Endothelial cell of umbilical vein (primary cell): ENCODE measurements around the gene ANO7. TPM values are rescaled to one million over a fixed set of nuclear protein-coding genes. Genes with fewer than 3 reads are reported as not detected.

Source experiments
- BruUV-seq: library from RNA; stranded (reverse); fragments of 400-500 nt; replicated peaks from 2 replicates; lab custom pipeline; 2021; lab: Mats Ljungman, UMichigan
- CTCF ChIA-PET: fragments of 300-600, 350-600 bp; sonication (Branson Sonifier 250); formaldehyde crosslinking; loops from one replicate; lab custom pipeline; 2021; ENCODE audit warnings: antibody characterized with exemption, inconsistent platforms; lab: Charles Lee
- POLR2A ChIA-PET: fragments of 300-600, 350-600 bp; sonication (Branson Sonifier 250); formaldehyde crosslinking; loops from one replicate; lab custom pipeline; 2021; ENCODE audit warnings: antibody characterized with exemption, inconsistent platforms; lab: Charles Lee
- DNase-seq: peaks from one replicate; pipeline ENCODE4 v3.0.0-alpha.2; 2011; ENCODE audit warnings: low read depth, low spot score
- FAIRE-seq: peaks from 2 replicates; lab custom pipeline; 2011; peaks lifted over from hg19 to GRCh38; lab: Jason Lieb, UNC
- H2AFZ ChIP-seq: 2 replicates; pipeline ENCODE4 v1.6.0; 2012; ENCODE audit warnings: low read depth, low read length, control low read depth, inconsistent platforms
- H3K27ac ChIP-seq: 2 replicates; pipeline ENCODE4 v1.5.1; 2011; ENCODE audit warnings: low read depth, mild to moderate bottlenecking, control low read depth, low read length, moderate library complexity; ENCODE audit not compliant: insufficient read depth
- H3K27me3 ChIP-seq, 2 experiments: 2 replicates each; pipeline versions ENCODE4 v1.6.0 to v1.6.1; 2011; ENCODE audit warnings: low read length in 2 of 2, mixed read lengths in 1 of 2; ENCODE audit not compliant: control insufficient read depth in 2 of 2, insufficient read depth in 2 of 2
- H3K36me3 ChIP-seq, 2 experiments: 2 replicates in 1 of 2; 3 replicates in 1 of 2; pipeline ENCODE4 v1.5.1; 2011; ENCODE audit warnings: low read length in 2 of 2, mild to moderate bottlenecking in 1 of 2, moderate library complexity in 1 of 2; ENCODE audit not compliant: control insufficient read depth in 2 of 2, insufficient read depth in 2 of 2; ENCODE audit errors: extremely low read depth in 1 of 2
- H3K4me1 ChIP-seq: 3 replicates; pipeline ENCODE4 v1.5.1; 2011; ENCODE audit warnings: mild to moderate bottlenecking, low read length; ENCODE audit not compliant: control insufficient read depth, insufficient read depth; ENCODE audit errors: extremely low read depth
- H3K4me2 ChIP-seq: 2 replicates; pipeline ENCODE4 v1.6.1; 2011; ENCODE audit warnings: low read length, control low read depth, mixed read lengths; ENCODE audit not compliant: insufficient read depth
- H3K4me3 ChIP-seq, 3 experiments: fragments of 200-600 bp in 1 of 3; sonication (generic), shearing (Covaris generic) in 1 of 3; replicated peaks in 1 of 3; 2 replicates each; pipeline ENCODE4 v1.5.1; 2011 to 2016; ENCODE audit warnings: control low read depth in 3 of 3, low read length in 3 of 3, mild to moderate bottlenecking in 2 of 3, inconsistent platforms in 1 of 3, low read depth in 1 of 3, moderate library complexity in 1 of 3; ENCODE audit not compliant: insufficient read depth in 1 of 3
- H3K79me2 ChIP-seq: 2 replicates; pipeline ENCODE4 v1.6.0; 2012; ENCODE audit warnings: low read length, inconsistent platforms; ENCODE audit not compliant: control insufficient read depth, insufficient read depth
- H3K9ac ChIP-seq: replicated peaks from 2 replicates; pipeline ENCODE3; 2011; ENCODE audit warnings: low read length, control low read depth; ENCODE audit not compliant: insufficient read depth; ENCODE audit errors: extremely low read depth
- H3K9me1 ChIP-seq: replicated peaks from 3 replicates; pipeline ENCODE4 v1.6.0; 2011; ENCODE audit warnings: mild to moderate bottlenecking, low read length; ENCODE audit not compliant: control insufficient read depth, insufficient read depth; ENCODE audit errors: extremely low read depth
- H3K9me3 ChIP-seq: replicated peaks from 2 replicates; pipeline ENCODE4 v1.5.1; 2012; ENCODE audit warnings: low read length, inconsistent platforms; ENCODE audit not compliant: control insufficient read depth, insufficient read depth
- H4K20me1 ChIP-seq: replicated peaks from 2 replicates; pipeline ENCODE3; 2011; ENCODE audit warnings: mild to moderate bottlenecking, low read length; ENCODE audit not compliant: control insufficient read depth, insufficient read depth; ENCODE audit errors: extremely low read depth
- CTCF ChIP-seq, 2 donors: IDR thresholded peaks; 1 replicate in 1 of 2; 2 replicates in 1 of 2; pipeline ENCODE4 v1.5.1; 2011; ENCODE audit warnings: low read length in 2 of 2, mild to moderate bottlenecking in 2 of 2, moderate library complexity in 2 of 2, control low read depth in 1 of 2, inconsistent platforms in 1 of 2, low read depth in 1 of 2; ENCODE audit not compliant: insufficient read depth in 1 of 2; ENCODE audit errors: extremely low read depth in 1 of 2
- EZH2 ChIP-seq: IDR thresholded peaks from 2 replicates; pipeline ENCODE4 v1.6.1; 2012; ENCODE audit warnings: borderline replicate concordance, low read depth, mild to moderate bottlenecking, moderate library complexity, low read length, inconsistent platforms; ENCODE audit not compliant: severe bottlenecking
- FOS ChIP-seq: IDR thresholded peaks from 2 replicates; pipeline ENCODE4 v1.6.1; 2011; ENCODE audit warnings: mild to moderate bottlenecking, low read length, moderate library complexity, borderline replicate concordance; ENCODE audit not compliant: insufficient read depth
- GATA2 ChIP-seq: IDR thresholded peaks from 2 replicates; pipeline ENCODE4 v1.7.0; 2011; ENCODE audit warnings: low read depth, mild to moderate bottlenecking, moderate library complexity, mixed read lengths, low read length; ENCODE audit not compliant: insufficient read length, insufficient read depth
- JUN ChIP-seq: IDR thresholded peaks from 2 replicates; pipeline ENCODE4 v1.6.1; 2011; ENCODE audit warnings: borderline replicate concordance, low read depth; ENCODE audit not compliant: insufficient read length, insufficient read depth
- MAX ChIP-seq: IDR thresholded peaks from 2 replicates; pipeline ENCODE4 v1.6.1; 2011; ENCODE audit not compliant: insufficient read depth, insufficient read length
- MYC ChIP-seq: IDR thresholded peaks from one replicate; pipeline ENCODE4 v1.6.1; 2011; ENCODE audit warnings: mild to moderate bottlenecking, low read depth, low read length
- POLR2A ChIP-seq: IDR thresholded peaks from 2 replicates; pipeline ENCODE4 v1.6.1; 2012; ENCODE audit warnings: low read depth, mild to moderate bottlenecking, control low read depth, low read length
- POLR2AphosphoS5 ChIP-seq: IDR thresholded peaks from 2 replicates; pipeline ENCODE4 v1.6.1; 2012; ENCODE audit warnings: low read depth, mild to moderate bottlenecking, control low read depth, low read length, moderate library complexity; ENCODE audit not compliant: insufficient read depth
- dilution Hi-C: fragments of 300-500 bp; cut with MboI; formaldehyde crosslinking; loops from one replicate; pipeline ENCODE4 v1.15.0; 2019; ENCODE audit warnings: low sequenced_read_pairs; ENCODE audit not compliant: extremely low pct_ligation_motif_present
- intact Hi-C: fragments of 100-400 bp; cut with micrococcal nuclease; formaldehyde crosslinking; loops from one replicate; pipeline ENCODE4 v1.10.0; 2022
- polyA plus RNA-seq, 4 experiments: library from polyadenylated mRNA; depleted of rRNA in 3 of 4; stranded (reverse) in 3 of 4; unstranded in 1 of 4; fragments of >200 nt; gene quantifications; 2 replicates each; pipeline versions ENCODE4 v1.2.1 to v1.2.3, GENCODE V29; 2011 to 2012; ENCODE audit warnings: missing spikeins in 1 of 4
- total RNA-seq: library from RNA; stranded (reverse); gene quantifications from 2 replicates; pipeline ENCODE4 v1.2.3, GENCODE V29; 2021

Gene ANO7
- total and polyA plus RNA-seq, 2 donors (not counting 3 experiments of a cell fraction or from before 2014, with no cell fraction given), result 0.81 to 2.5 TPM

GRCh38 chr2:241270531-241270930 is 82.1 kb downstream of the ANO7 start:
- intact Hi-C loops (no loop called here), dilution Hi-C loops (no loop called here)
- BruUV-seq, result no TSS peak
- no peaks in the 10 kb centered on the region for H3K9me1 ChIP-seq
- peaks cover 27% of the 10 kb centered on the region for H3K4me1 ChIP-seq
- H3K27ac ChIP-seq, result no peak overlapping the region
- DNase-seq (no peak), FAIRE-seq (no peak)
- peak overlapping the region; percentile 3 for H3K9ac ChIP-seq
- peaks cover 9% of the 10 kb centered on the region for H4K20me1 ChIP-seq
- peaks cover 10 to 14% of the 10 kb centered on the region in 2 experiments for H3K36me3 ChIP-seq
- ChIA-PET CTCF (no interaction called here), POLR2A (no interaction called here)
- H2AFZ ChIP-seq, result no peak overlapping the region
- H3K9me3 ChIP-seq, result no peaks in the 10 kb centered on the region
- H3K27me3 ChIP-seq, result no peaks in the 10 kb centered on the region
- peak overlapping the region in 1 of 3 experiments; percentile 92 for H3K4me3 ChIP-seq
- peaks cover 75% of the 10 kb centered on the region for H3K79me2 ChIP-seq
- H3K4me2 ChIP-seq, result peak overlapping the region; percentile 95
- TF ChIP-seq EZH2 (no peak), FOS (no peak), GATA2 (no peak), POLR2A (no peak), POLR2AphosphoS5 (no peak), JUN (no peak), MYC (no peak)

- intact Hi-C loops (no loop called here), dilution Hi-C loops (no loop called here)
- ChIA-PET POLR2A (no interaction called here), CTCF (no interaction called here)
- H3K36me3 ChIP-seq, result peaks cover 4 to 6% of the 10 kb centered on the region in 2 experiments
- TF ChIP-seq FOS (no peak), CTCF (IDR thresholded peaks at IDR 0.05; ENCODE audit: extremely low read depth in 1 of 2, insufficient read depth in 1 of 2, low read depth in 1 of 2, low read length in 2 of 2) (no peak), EZH2 (no peak), JUN (no peak), POLR2AphosphoS5 (peak; percentile 57), MAX (peak; percentile 82), POLR2A (peak; percentile 52), MYC (peak; percentile 4), GATA2 (no peak)
- DNase-seq, result peak; percentile 83
- peaks cover 9% of the 10 kb centered on the region for H4K20me1 ChIP-seq
- peaks cover 27% of the 10 kb centered on the region for H3K4me1 ChIP-seq
- H3K79me2 ChIP-seq, result peaks cover 69% of the 10 kb centered on the region
- no peaks in the 10 kb centered on the region for H3K9me3 ChIP-seq
- H3K27ac ChIP-seq, result peak overlapping the region; percentile 66
- no peak overlapping the region for H2AFZ ChIP-seq
- H3K4me3 ChIP-seq, result peak overlapping the region; percentile 75 to 92 (median 88)
- H3K4me2 ChIP-seq, result peak overlapping the region; percentile 95
- peak overlapping the region; percentile 74 for H3K9ac ChIP-seq
- H3K27me3 ChIP-seq, result no peaks in the 10 kb centered on the region
- H3K9me1 ChIP-seq, result no peaks in the 10 kb centered on the region
- FAIRE-seq, result peak; percentile 86
- no TSS peak for BruUV-seq
Measured at GRCh38 chr2:241271706-241272302, 83.3 kb downstream of the ANO7 start.
